HG02798 (cell line): ENCODE measurements around the gene GPR141.

Source experiments
- ATAC-seq: cut with Tn5 transposase; IDR thresholded peaks from one replicate; pipeline ENCODE4 v1.9.1; 2021; ENCODE audit warnings: mild to moderate bottlenecking; ENCODE audit not compliant: unreplicated experiment, poor library complexity

GPR141 gene

DNA sequence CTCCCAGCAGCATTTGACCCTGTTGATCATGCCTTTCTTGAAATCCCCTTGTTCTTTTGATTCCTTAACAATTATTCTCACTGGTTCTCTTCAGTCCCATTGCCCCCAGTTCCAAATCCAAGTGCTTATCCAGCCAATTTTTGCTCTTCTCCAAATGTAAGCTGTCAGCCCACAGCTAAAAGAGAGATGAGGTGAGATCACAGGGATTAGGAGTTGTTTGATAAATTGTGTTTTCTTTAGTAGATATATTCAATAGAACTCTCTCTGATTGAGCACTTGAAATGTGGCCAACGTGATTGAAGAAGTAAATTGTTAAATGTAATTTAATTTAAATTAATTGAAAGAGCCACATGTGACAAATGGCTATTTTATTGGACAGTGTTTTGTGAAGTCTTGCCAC is 88.2 kb downstream of the GPR141 start:
- ATAC-seq, result no peak

DNA sequence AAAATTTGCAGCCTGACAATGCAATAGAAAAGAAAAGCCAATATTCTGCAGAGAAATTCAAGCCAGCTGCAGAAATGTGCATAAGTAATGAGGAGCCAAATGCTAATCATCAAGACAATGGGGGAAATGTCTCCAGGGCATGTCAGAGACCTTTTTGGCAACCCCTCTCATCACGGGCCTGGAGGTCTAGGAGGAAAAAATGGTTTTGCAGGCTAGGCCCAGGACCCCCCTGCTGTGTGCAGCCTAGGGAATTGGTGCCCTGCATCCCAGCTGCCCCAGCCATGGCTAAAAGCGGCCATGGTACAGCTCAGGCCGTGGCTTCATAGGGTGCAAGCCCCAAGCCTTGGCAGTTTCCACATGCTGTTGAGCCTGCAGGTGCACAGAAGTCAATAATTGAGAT is 92.4 kb downstream of the GPR141 start:
- no peak for ATAC-seq

DNA sequence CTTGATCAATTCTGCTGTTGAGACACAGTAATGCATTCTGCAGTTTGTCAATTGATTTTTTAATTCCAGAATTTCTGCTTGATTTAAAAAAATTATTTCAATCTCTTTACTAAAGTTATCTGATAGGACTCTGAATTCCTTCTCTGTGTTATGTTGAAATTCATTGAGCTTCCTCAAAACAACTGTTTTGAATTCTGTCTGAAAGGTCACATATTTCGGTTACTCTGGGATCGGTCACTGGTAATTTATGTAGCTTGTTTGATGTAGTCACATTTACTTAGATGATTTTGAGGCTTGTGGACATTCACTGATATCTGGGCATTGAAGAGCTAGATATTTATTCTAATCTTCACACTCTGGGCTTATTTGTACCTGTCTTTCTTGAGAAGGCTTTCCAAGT is 97.6 kb downstream of the GPR141 start:
- ATAC-seq, result no peak

DNA sequence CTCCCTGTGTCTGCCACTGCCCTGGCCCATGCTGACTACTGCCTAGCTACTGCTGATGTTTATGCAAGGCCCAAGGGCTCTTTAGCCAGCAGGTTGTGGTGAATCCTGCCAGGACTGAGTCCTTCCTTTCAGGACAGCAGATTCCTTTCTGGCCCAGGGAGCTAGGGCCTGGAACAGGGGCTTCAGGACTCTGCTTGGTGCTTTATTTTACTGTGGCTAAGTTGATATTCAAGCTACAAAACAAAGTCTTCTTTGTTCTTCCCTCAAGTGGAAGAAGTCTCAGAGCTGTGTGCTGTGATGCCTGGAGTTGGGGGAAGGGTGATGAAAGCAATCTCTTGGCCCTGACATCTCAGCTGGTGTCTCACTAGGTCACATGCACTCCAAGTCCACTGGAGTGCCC is 98.6 kb downstream of the GPR141 start:
- no peak for ATAC-seq

DNA sequence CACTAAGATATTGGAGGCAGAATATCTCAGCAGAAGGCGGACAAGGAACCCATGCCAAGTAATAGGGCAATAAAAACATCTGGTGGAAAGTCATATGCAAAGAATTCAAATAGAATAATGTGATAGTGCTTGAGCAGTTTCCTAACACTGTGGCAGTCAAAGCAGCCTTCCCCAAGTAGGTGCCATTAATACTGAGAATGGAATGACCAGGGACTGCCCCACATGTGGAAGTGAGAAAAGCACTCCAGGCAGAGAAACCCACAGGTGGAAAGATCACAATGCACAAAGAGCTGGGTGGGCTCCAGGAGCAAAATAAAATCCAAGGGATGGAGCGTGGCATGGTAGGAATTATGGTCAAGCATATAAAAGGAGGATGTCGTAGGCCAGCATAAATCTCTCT is 100.4 kb downstream of the GPR141 start:
- no peak for ATAC-seq

DNA sequence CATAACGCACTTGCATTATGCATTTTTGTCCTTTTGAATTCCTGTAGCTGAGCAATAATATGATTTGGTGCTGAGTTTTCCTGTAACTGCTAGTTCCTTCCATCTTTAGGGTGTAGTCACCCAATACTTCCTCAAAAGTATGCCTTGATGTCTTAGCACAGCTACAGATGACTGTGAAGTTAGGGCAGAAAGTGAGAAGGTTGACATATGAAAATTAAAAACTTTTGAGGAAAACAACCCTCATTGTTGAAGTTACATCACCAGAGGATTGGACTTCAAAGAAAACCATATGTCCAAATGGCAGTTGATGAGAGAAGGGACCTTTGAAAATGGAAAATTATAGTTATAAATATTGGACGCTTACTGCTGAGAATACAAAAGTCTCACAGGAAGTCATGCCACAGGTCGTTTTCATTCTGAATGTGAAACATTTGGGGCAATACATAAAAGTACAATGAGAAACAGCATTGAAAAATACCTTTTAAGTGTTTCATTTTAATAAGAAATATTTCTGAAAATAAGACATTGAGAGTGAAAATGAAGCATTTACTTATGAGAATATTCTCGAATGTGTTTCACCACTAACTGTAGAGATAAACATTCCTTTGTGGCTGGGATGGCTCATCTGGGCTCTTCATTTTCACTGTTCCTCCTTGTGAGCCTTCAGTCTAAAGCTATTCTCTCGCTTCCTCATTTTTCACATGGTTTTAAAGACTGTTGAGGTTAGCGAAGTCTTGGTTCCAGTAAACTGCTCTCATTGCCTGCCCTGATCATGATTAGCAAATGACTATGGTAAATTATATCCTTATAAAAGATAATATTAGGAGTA is 103.4 kb downstream of the GPR141 start:
- ATAC-seq, result peak; percentile 91
